Breast epithelium (tissue), 3 donors: ENCODE measurements around the gene CYP4F11.

Source experiments
- CTCF ChIP-seq, 3 donors: fragments of 450-650 bp; IDR thresholded peaks; one replicate each; pipeline ENCODE4 v1.5.1; 2016 to 2017; ENCODE audit warnings: antibody characterized with exemption in 3 of 3, mild to moderate bottlenecking in 3 of 3, moderate library complexity in 3 of 3
- POLR2A ChIP-seq: fragments of 450-650 bp; IDR thresholded peaks from one replicate; pipeline ENCODE4 v1.6.1; 2016; ENCODE audit warnings: antibody characterized with exemption, mild to moderate bottlenecking, moderate library complexity
- POLR2AphosphoS5 ChIP-seq, 3 donors: sonication (generic); formaldehyde crosslinking; IDR thresholded peaks; one replicate each; pipeline ENCODE4 v1.6.1; 2017; ENCODE audit warnings: antibody characterized with exemption in 3 of 3

GRCh38 chr19:15905026-15905425 lies 29.3 kb downstream of the CYP4F11 start:
- TF ChIP-seq POLR2A, result no peak
- no peak for TF ChIP-seq CTCF (IDR thresholded peaks at IDR 0.05)
- no peak for TF ChIP-seq POLR2AphosphoS5 (IDR thresholded peaks at IDR 0.05)
